GM23338 (cell line): ENCODE data around the gene FOLR1. TPM values are rescaled to one million over a fixed set of nuclear protein-coding genes. Genes with fewer than 3 reads are reported as not detected.

ENCODE experiments used
- ATAC-seq: fragments of 200-7000 bp; cut with Tn5 transposase; 3 replicates; pipeline ENCODE4 v1.9.1; 2020
- DNase-seq: peaks from one replicate; pipeline ENCODE4 v3.0.0-alpha.2; 2015; ENCODE audit warnings: low spot score
- H2AFZ ChIP-seq: fragments of 200-600 bp; sonication (generic); 2 replicates; pipeline ENCODE4 v1.8.0; 2016; ENCODE audit warnings: antibody characterized with exemption, mild to moderate bottlenecking, moderate library complexity
- H3F3A ChIP-seq: fragments of 200-600 bp; sonication (generic); replicated peaks from 2 replicates; pipeline ENCODE4 v1.8.0; 2017; ENCODE audit warnings: antibody characterized with exemption, mixed run types, low read depth
- H3K27ac ChIP-seq: fragments of 200-600 bp; sonication (generic); 2 replicates; pipeline ENCODE4 v1.6.1; 2016; ENCODE audit warnings: low read depth
- H3K27me3 ChIP-seq: fragments of 200-600 bp; sonication (generic); 2 replicates; pipeline ENCODE4 v1.8.0; 2016; ENCODE audit warnings: mild to moderate bottlenecking, mixed run types, moderate library complexity; ENCODE audit not compliant: insufficient read depth
- H3K36me3 ChIP-seq: fragments of 200-600 bp; sonication (generic); 2 replicates; pipeline ENCODE4 v1.8.0; 2016; ENCODE audit warnings: mild to moderate bottlenecking; ENCODE audit not compliant: insufficient read depth
- H3K4me1 ChIP-seq: fragments of 200-600 bp; sonication (generic); 2 replicates; pipeline ENCODE4 v1.8.0; 2016; ENCODE audit warnings: mild to moderate bottlenecking, moderate library complexity; ENCODE audit not compliant: insufficient read depth
- H3K4me2 ChIP-seq: fragments of 200-600 bp; sonication (generic); 2 replicates; pipeline ENCODE4 v1.7.1; 2017; ENCODE audit warnings: mixed run types
- H3K4me3 ChIP-seq: fragments of 200-600 bp; sonication (generic); 2 replicates; pipeline ENCODE4 v1.6.1; 2016; ENCODE audit warnings: mixed run types
- H3K79me2 ChIP-seq: fragments of 200-600 bp; sonication (generic); replicated peaks from 2 replicates; pipeline ENCODE4 v1.8.0; 2017; ENCODE audit warnings: mild to moderate bottlenecking; ENCODE audit not compliant: insufficient read depth
- H3K9me2 ChIP-seq: fragments of 200-600 bp; sonication (generic); 2 replicates; pipeline ENCODE4 v1.8.0; 2017; ENCODE audit not compliant: insufficient read depth
- H4K20me1 ChIP-seq: fragments of 200-600 bp; sonication (generic); replicated peaks from 2 replicates; pipeline ENCODE4 v1.8.0; 2017; ENCODE audit warnings: mild to moderate bottlenecking; ENCODE audit not compliant: insufficient read depth
- H3K27ac Mint-ChIP-seq: 2 replicates; pipeline ENCODE4 v1.8.0; 2020; ENCODE audit warnings: inconsistent platforms, mild to moderate bottlenecking, moderate library complexity, mixed read lengths
- H3K27me3 Mint-ChIP-seq: 3 replicates; pipeline ENCODE4 v1.8.0; 2022; ENCODE audit warnings: low read depth, mild to moderate bottlenecking, moderate library complexity, mixed read lengths, inconsistent platforms; ENCODE audit not compliant: insufficient read depth, poor library complexity
- H3K36me3 Mint-ChIP-seq: 3 replicates; pipeline ENCODE4 v1.8.0; 2021; ENCODE audit warnings: low read depth, mild to moderate bottlenecking, inconsistent platforms, moderate library complexity, mixed read lengths
- H3K4me1 Mint-ChIP-seq: 3 replicates; pipeline ENCODE4 v1.8.0; 2020; ENCODE audit warnings: mild to moderate bottlenecking, inconsistent platforms, mixed read lengths
- H3K4me3 Mint-ChIP-seq: 3 replicates; pipeline ENCODE4 v1.8.0; 2021; ENCODE audit warnings: moderate library complexity, mild to moderate bottlenecking, inconsistent platforms, mixed read lengths
- H3K9me3 Mint-ChIP-seq: 3 replicates; pipeline ENCODE4 v1.8.0; 2020; ENCODE audit warnings: moderate library complexity, mild to moderate bottlenecking, inconsistent platforms, mixed read lengths
- EZH2 ChIP-seq: fragments of 200-600 bp; sonication (generic); IDR thresholded peaks from one replicate; pipeline ENCODE4 v1.8.0; 2017; ENCODE audit warnings: antibody characterized with exemption, mild to moderate bottlenecking, low read depth; ENCODE audit not compliant: unreplicated experiment
- EZH2phosphoT487 ChIP-seq: fragments of 200-600 bp; sonication (generic); IDR thresholded peaks from one replicate; pipeline ENCODE4 v1.8.1; 2018; ENCODE audit warnings: antibody characterized with exemption; ENCODE audit not compliant: unreplicated experiment
- ZNF114 ChIP-seq: fragments of 250-450 bp; sonication (Bioruptor Pico); IDR thresholded peaks from 2 replicates; pipeline ENCODE4 v1.5.0; 2020; ENCODE audit warnings: mild to moderate bottlenecking, moderate library complexity
- ZNF462 ChIP-seq: fragments of 250-450 bp; sonication (Bioruptor Pico); IDR thresholded peaks from 2 replicates; pipeline ENCODE4 v1.5.0; 2020; ENCODE audit warnings: mild to moderate bottlenecking, moderate library complexity
- polyA plus RNA-seq: library from polyadenylated mRNA; unstranded; fragments of >200 nt; fragmentation: Nextera tagmentation; extraction: Ambion mirVana; gene quantifications from 2 replicates; pipeline ENCODE4 v1.2.1, GENCODE V29; 2016
- total RNA-seq: library from RNA; depleted of rRNA; stranded (reverse); fragments of >200 nt; shearing (Covaris generic); gene quantifications from 2 replicates; pipeline ENCODE4 v1.2.3, GENCODE V29; 2014

The FOLR1 gene
- total and polyA plus RNA-seq, 2 experiments from 2014 or later: 0.42 TPM; not detected in 1

DNA sequence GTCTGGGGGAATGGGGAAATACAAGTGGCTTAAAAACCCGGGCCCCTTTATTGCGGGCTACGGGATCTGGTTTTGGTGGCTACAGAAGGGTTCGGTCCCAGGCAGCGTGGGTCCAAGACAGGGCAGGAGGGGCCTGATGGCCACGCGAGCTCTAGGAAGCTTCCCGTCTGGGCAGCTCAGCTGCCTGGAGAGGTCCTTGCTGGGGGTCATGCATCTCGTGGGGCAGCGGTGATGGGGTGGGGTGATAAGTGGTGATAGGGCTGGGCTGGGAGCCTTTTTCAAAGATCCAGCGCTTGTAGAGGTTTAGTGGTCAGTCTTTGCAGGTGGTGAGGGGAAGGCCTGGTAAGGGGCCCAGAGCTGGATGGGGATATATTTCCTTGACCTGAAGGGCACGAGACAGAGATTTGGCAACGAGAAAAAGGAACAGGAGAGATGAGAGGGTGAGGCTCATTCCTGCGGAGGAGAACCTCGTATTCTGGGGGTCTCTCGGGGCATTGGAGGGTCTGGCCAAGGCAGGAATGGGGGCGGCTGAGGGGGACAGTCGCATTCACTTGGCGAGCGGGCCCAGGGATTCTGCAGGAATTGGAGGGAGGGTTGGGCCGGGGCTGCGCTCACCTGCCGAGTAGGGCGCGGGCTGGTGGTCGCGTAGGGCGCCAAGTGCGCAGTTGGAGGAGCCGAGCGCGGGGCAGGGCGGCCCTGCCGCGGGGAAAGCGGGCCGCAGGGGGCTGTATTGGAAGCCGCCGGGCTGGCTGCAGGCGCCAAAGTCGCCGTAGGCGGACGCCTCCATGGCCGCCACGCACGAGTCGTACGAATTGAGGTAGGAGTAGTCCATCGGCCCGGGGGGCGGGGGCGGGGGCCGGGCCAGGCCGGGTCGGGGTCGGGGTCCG, 51.5 kb downstream of the FOLR1 start:
- H3K27me3 Mint-ChIP-seq: peaks cover 50% of the 10 kb centered on the region
- H3K4me3 Mint-ChIP-seq: peak overlapping the region; percentile 70
- Histone ChIP-seq H2AFZ (peak overlapping the region; percentile 98; the same call in 1 of the 2 replicates), H3K27ac (no peak overlapping the region), H3K36me3 (no peaks in the 10 kb centered on the region), H3K27me3 (peaks cover 100% of the 10 kb centered on the region), H3K79me2 (no peaks in the 10 kb centered on the region), H3K4me3 (peak overlapping the region; percentile 84), H3F3A (0 out of 2 replicates have a peak, but pooled peaks cover 9% of the 10 kb centered on the region), H3K4me2 (peak overlapping the region; percentile 96), H3K4me1 (peaks cover 29% of the 10 kb centered on the region), H3K9me2 (no peaks in the 10 kb centered on the region), H4K20me1 (peaks cover 10% of the 10 kb centered on the region)
- ATAC-seq: peak; percentile 4
- H3K4me1 Mint-ChIP-seq: peaks cover 38% of the 10 kb centered on the region
- peaks cover 4% of the 10 kb centered on the region; the same call in 2 of the 3 replicates for H3K9me3 Mint-ChIP-seq
- peaks cover 4% of the 10 kb centered on the region; the same call in 1 of the 3 replicates for H3K36me3 Mint-ChIP-seq
- H3K27ac Mint-ChIP-seq: no peak overlapping the region
- peak; percentile 53 for DNase-seq
- TF ChIP-seq ZNF462 (CRISPR knock-in tag): no peak
- peak; percentile 94 for TF ChIP-seq EZH2
- TF ChIP-seq EZH2phosphoT487: peak; percentile 79

DNA sequence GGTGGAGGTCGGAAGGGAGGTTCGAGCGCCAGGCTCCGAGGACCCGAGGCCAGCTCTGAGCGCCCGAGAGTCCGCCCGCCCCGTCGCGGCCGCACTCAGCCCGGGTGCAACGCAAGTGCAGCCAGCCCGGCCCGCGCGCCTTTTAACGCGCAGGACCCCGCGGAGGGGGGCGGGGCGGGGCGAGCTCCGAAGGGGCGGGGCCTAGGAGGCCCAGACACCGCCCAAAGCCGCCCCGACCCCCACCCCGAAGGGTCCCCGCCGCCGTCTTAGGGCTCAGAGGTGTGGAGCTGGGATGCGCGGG, 52.1 kb downstream of the FOLR1 start, which contains the start of gene PHOX2A:
PHOX2A (minus strand) TSS at position 117 of the 301 bp plus-strand sequence. CDS start 172 bp downstream, outside the sequence.
- Mint-ChIP-seq H3K27me3 (peaks cover 45% of the 10 kb centered on the region), H3K27ac (no peak within 1 kb of the TSS), H3K36me3 (peaks cover under 1% of the 10 kb centered on the region; the same call in 1 of the 3 replicates), H3K4me3 (peak within 1 kb of the TSS; percentile 70), H3K9me3 (peaks cover 4% of the 10 kb centered on the region; the same call in 2 of the 3 replicates), H3K4me1 (peaks cover 35% of the 10 kb centered on the region)
- H3K27me3 ChIP-seq: peaks cover 100% of the 10 kb centered on the region
- no peaks in the 10 kb centered on the region for H3K9me2 ChIP-seq
- peaks cover 23% of the 10 kb centered on the region for H3K4me1 ChIP-seq
- H3F3A ChIP-seq: 0 out of 2 replicates have a peak, but pooled peaks cover 9% of the 10 kb centered on the region
- ATAC-seq: peak; percentile 49
- peak within 1 kb of the TSS; percentile 84 for H3K4me3 ChIP-seq
- H3K79me2 ChIP-seq: no peaks in the 10 kb centered on the region
- H3K36me3 ChIP-seq: no peaks in the 10 kb centered on the region
- H4K20me1 ChIP-seq: peaks cover 10% of the 10 kb centered on the region
- no peak within 1 kb of the TSS for H3K27ac ChIP-seq
- peak within 1 kb of the TSS; percentile 96 for H3K4me2 ChIP-seq
- peak within 1 kb of the TSS; percentile 98 for H2AFZ ChIP-seq
- no peak for DNase-seq
- no peak for TF ChIP-seq EZH2phosphoT487
- no peak for TF ChIP-seq ZNF462 (CRISPR knock-in tag)
- TF ChIP-seq ZNF114 (CRISPR knock-in tag): no peak
